HG02938 (cell line): Measurements from ENCODE around the gene C19orf73.

Experiments
- ATAC-seq: cut with Tn5 transposase; IDR thresholded peaks from one replicate; pipeline ENCODE4 v1.9.1; 2021; ENCODE audit warnings: mild to moderate bottlenecking, moderate library complexity; ENCODE audit not compliant: unreplicated experiment

Gene C19orf73

GRCh38 chr19:49118565-49119410 is at the start of gene C19orf73:
C19orf73 (minus strand) TSS chr19:49119143; CDS start chr19:49119022, 121 bp downstream.
- peak; percentile 72 for ATAC-seq

GRCh38 chr19:49168421-49168820 is 49.5 kb upstream of the C19orf73 start:
- ATAC-seq, result no peak

GRCh38 chr19:49167857-49168409 is 49.0 kb upstream of the C19orf73 start:
- ATAC-seq, result no peak

- ATAC-seq, result no peak
Observed at GRCh38 chr19:49165865-49166301, 46.9 kb upstream of the C19orf73 start.

- no peak for ATAC-seq
Observed at GRCh38 chr19:49165111-49165750, 46.3 kb upstream of the C19orf73 start.

GRCh38 chr19:49161987-49162386 is 43.0 kb upstream of the C19orf73 start:
- no peak for ATAC-seq

- no peak for ATAC-seq
Observed at GRCh38 chr19:49160450-49161189, 41.7 kb upstream of the C19orf73 start.

- no peak for ATAC-seq
Observed at GRCh38 chr19:49157445-49158224, 38.7 kb upstream of the C19orf73 start, which contains the start of gene TRPM4. TRPM4 (plus strand) TSS chr19:49157792; CDS start chr19:49157867, 75 bp downstream.

- ATAC-seq, result no peak
Observed at GRCh38 chr19:49155820-49156346, 36.9 kb upstream of the C19orf73 start.

GRCh38 chr19:49155005-49155819 is 36.3 kb upstream of the C19orf73 start, which contains the start of gene HRC:
HRC (minus strand) TSS chr19:49155396; CDS start chr19:49155237, 159 bp downstream.
- ATAC-seq, result no peak

GRCh38 chr19:49154279-49154678 is 35.3 kb upstream of the C19orf73 start:
- no peak for ATAC-seq

GRCh38 chr19:49153167-49153809 is 34.3 kb upstream of the C19orf73 start:
- no peak for ATAC-seq

- ATAC-seq, result no peak
Observed at GRCh38 chr19:49152119-49152550, 33.2 kb upstream of the C19orf73 start.

GRCh38 chr19:49151267-49152118 is 32.5 kb upstream of the C19orf73 start:
- ATAC-seq, result no peak

GRCh38 chr19:49150944-49151243 is 32.0 kb upstream of the C19orf73 start:
- no peak for ATAC-seq

- ATAC-seq, result no peak
Observed at GRCh38 chr19:49150106-49150943, 31.4 kb upstream of the C19orf73 start.

- no peak for ATAC-seq
Observed at GRCh38 chr19:49149652-49150105, 30.7 kb upstream of the C19orf73 start.
